ENCODE measurements around the gene GMEB2.

GMEB2 gene

DNA sequence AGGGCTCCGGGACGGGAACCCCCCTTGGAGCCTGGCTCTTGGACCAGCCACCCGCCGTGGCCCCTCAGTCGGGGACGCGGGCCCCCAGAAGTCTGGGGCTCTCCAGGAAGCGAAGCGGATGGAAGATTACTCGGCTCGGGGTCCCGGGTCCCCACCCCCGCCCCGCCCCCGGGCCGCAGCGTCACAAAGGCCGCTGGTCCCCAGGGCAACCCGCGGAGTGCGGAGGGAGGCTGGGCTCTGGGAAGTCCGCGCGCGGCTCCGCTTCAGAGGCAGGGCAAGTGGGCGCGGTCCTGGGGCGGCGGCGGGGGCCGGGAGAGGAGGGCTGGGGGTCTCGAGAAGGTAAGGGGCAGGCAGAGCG is 73.0 kb downstream of the GMEB2 start, which contains the start of gene FNDC11:
Gene FNDC11 (plus strand): TSS at position 227 of the 358 bp plus-strand sequence. CDS start 1,505 bp downstream, outside the sequence.
- Histone ChIP-seq H3K4me3 (ENCODE audit: low read length in 2 of 2) (peak within 1 kb of the TSS; percentile 50 to 77), H4K91ac (ENCODE audit: low read depth, low read length, poor library complexity) (peak within 1 kb of the TSS; percentile 53), H3K79me1 (ENCODE audit: low read depth, low read length) (peaks cover 2% of the 10 kb centered on the region), H2AFZ (ENCODE audit: low read length) (peak within 1 kb of the TSS; percentile 99), H3K23ac (ENCODE audit: low read depth, low read length, poor library complexity) (peak within 1 kb of the TSS; percentile 80), H2BK120ac (ENCODE audit: low read depth, low read length) (peak within 1 kb of the TSS; percentile 94), H3K4ac (ENCODE audit: low read length) (peak within 1 kb of the TSS; percentile 23), H3K4me2 (ENCODE audit: insufficient read depth, low read length, poor library complexity, severe bottlenecking) (peak within 1 kb of the TSS; percentile 83), H3K4me1 (ENCODE audit: control insufficient read depth in 2 of 2, insufficient read depth in 1 of 2, low read depth in 1 of 2, low read length in 2 of 2) (peaks cover 17 to 18% of the 10 kb centered on the region in 2 donors), H4K8ac (ENCODE audit: low read depth, low read length) (peak within 1 kb of the TSS; percentile 17), H2AK5ac (ENCODE audit: low read depth, low read length) (peak within 1 kb of the TSS; percentile 99), H2BK15ac (ENCODE audit: low read length) (peak within 1 kb of the TSS; percentile 100), H3K18ac (ENCODE audit: low read length) (peak within 1 kb of the TSS; percentile 99), H2BK12ac (ENCODE audit: low read length) (peak within 1 kb of the TSS; percentile 90), H3K27ac (replicated peaks; ENCODE audit: low read length) (no peak within 1 kb of the TSS), H3K9ac (ENCODE audit: low read depth, low read length, poor library complexity) (peak within 1 kb of the TSS; percentile 90), H3K27me3 (ENCODE audit: control insufficient read depth in 3 of 3, insufficient read depth in 3 of 3, low read depth in 1 of 3, low read length in 3 of 3) (peaks cover 0 to 5% (median 0%) of the 10 kb centered on the region in 3 experiments), H3K14ac (ENCODE audit: low read length) (peak within 1 kb of the TSS; percentile 94), H3K9me3 (replicated peaks in 1 of 2; ENCODE audit: control insufficient read depth in 2 of 2, insufficient read depth in 1 of 2, low read depth in 1 of 2, low read length in 2 of 2) (no peaks in the 10 kb centered on the region), H2BK5ac (ENCODE audit: low read length) (peak within 1 kb of the TSS; percentile 82), H3K36me3 (replicated peaks in 1 of 2; ENCODE audit: control insufficient read depth in 2 of 2, insufficient read depth in 2 of 2, low read length in 2 of 2) (no peaks in the 10 kb centered on the region)
- no CpG with 5 or more reads among the region's 34 CpGs for WGBS, 2 donors (ENCODE audit: extremely low coverage in 2 of 2, insufficient read length in 2 of 2, insufficient replicate concordance in 1 of 2)
- DNase-seq (ENCODE audit: low spot score), result peak; percentile 75

DNA sequence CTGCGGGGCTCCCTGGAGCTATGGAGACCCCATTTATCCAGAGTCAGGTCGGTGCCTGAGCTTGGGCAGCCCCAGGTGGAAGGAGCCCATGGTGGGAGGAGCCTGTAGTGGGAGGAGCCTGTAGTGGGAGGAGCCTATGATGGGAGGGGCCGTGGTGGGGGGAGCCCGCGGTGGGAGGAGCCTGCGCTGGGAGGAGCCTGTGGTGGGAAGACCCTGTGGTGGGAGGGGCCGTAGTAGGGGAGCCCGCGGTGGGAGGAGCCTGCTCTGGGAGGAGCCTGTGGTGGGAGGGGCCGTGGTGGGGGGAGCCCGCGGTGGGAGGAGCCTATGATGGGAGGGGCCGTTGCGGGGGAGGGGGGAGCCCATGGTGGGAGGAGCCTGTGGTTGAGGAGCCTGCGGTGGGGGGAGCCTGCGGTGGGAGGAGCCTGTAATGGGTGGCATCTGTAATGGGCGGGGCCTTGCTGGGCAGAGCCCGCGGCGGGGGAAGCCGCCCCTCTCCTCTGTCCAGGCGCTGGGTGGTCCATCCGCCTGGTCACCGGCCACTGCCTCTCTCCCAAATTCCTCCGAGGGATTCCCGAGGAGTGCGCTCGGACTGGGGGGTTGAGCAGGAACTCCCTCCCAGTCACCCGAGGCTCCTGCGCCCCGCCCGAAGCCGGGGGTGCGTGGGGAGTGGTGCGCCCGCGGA is 73.5 kb downstream of the GMEB2 start:
- peak overlapping the region; percentile 44 for H3K9ac ChIP-seq (ENCODE audit: low read depth, low read length, poor library complexity)
- H2AK5ac ChIP-seq (ENCODE audit: low read depth, low read length), result peak overlapping the region; percentile 99
- peak overlapping the region; percentile 100 for H2BK15ac ChIP-seq (ENCODE audit: low read length)
- no peak overlapping the region for H2BK12ac ChIP-seq (ENCODE audit: low read length)
- H2BK5ac ChIP-seq (ENCODE audit: low read length), result peak overlapping the region; percentile 76
- no peaks in the 10 kb centered on the region for H3K36me3 ChIP-seq (replicated peaks in 1 of 2; ENCODE audit: control insufficient read depth in 2 of 2, insufficient read depth in 2 of 2, low read length in 2 of 2)
- peaks cover 18 to 20% of the 10 kb centered on the region in 2 donors for H3K4me1 ChIP-seq (ENCODE audit: control insufficient read depth in 2 of 2, insufficient read depth in 1 of 2, low read depth in 1 of 2, low read length in 2 of 2)
- no CpG with 5 or more reads among the region's 37 CpGs for WGBS, 2 donors (ENCODE audit: extremely low coverage in 2 of 2, insufficient read length in 2 of 2, insufficient replicate concordance in 1 of 2)
- peak overlapping the region; percentile 55 for H3K23ac ChIP-seq (ENCODE audit: low read depth, low read length, poor library complexity)
- peaks cover 0 to 10% (median 0%) of the 10 kb centered on the region in 3 experiments for H3K27me3 ChIP-seq (ENCODE audit: control insufficient read depth in 3 of 3, insufficient read depth in 3 of 3, low read depth in 1 of 3, low read length in 3 of 3)
- peak; percentile 92 for DNase-seq (ENCODE audit: low spot score)
- peak overlapping the region; percentile 99 for H2AFZ ChIP-seq (ENCODE audit: low read length)
- H3K4me2 ChIP-seq (ENCODE audit: insufficient read depth, low read length, poor library complexity, severe bottlenecking), result peak overlapping the region; percentile 83
- no peak overlapping the region for H4K8ac ChIP-seq (ENCODE audit: low read depth, low read length)
- no peak overlapping the region for H4K91ac ChIP-seq (ENCODE audit: low read depth, low read length, poor library complexity)
- no peaks in the 10 kb centered on the region for H3K9me3 ChIP-seq (replicated peaks in 1 of 2; ENCODE audit: control insufficient read depth in 2 of 2, insufficient read depth in 1 of 2, low read depth in 1 of 2, low read length in 2 of 2)
- H3K14ac ChIP-seq (ENCODE audit: low read length), result peak overlapping the region; percentile 89
- H2BK120ac ChIP-seq (ENCODE audit: low read depth, low read length), result no peak overlapping the region
- H3K27ac ChIP-seq (replicated peaks; ENCODE audit: low read length), result no peak overlapping the region
- H3K18ac ChIP-seq (ENCODE audit: low read length), result peak overlapping the region; percentile 99
- no peak overlapping the region for H3K4ac ChIP-seq (ENCODE audit: low read length)
- H3K79me1 ChIP-seq (ENCODE audit: low read depth, low read length), result peaks cover 2% of the 10 kb centered on the region
- peak overlapping the region; percentile 50 to 77 for H3K4me3 ChIP-seq (ENCODE audit: low read length in 2 of 2)

DNA sequence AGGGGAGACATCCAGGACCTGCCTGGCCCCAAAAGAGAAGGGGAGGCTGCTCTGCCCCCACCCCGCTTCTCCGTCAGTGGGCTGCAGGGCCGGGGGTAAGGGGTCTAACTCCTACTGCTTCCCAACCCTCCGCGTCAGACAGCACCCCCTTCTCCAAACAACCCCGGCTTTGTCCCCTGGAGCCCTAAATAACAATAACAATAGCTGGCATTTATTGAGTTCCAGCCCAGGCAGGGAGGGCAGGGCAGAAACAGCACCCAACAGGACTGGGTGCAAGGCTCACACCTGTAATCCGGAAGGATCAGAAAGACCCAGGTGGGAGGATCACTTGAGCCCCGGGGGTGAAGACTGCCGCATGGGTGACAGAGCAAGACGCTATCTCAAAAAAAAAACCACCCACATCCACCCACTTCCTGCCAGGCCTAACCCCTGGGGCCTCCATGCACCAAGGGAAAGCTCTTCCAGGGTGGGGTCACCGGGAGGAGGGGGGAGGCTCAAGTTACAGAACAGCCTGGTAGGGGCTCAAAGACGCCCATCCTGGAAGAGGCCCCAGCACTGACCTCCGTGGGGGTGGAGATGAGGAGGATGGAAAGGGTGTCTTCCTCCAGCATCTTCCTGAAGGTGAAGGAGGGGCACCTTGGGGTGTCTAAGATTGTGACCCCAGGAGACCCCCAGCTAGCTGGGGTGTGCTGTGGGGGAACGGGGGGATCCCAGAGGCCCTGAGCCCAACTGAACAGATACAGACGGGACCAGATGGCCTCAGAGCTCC is 74.2 kb downstream of the GMEB2 start:
- peak overlapping the region; percentile 85 for H2BK15ac ChIP-seq (ENCODE audit: low read length)
- no peak overlapping the region for H3K27ac ChIP-seq (replicated peaks; ENCODE audit: low read length)
- H3K79me1 ChIP-seq (ENCODE audit: low read depth, low read length), result peaks cover 2% of the 10 kb centered on the region
- H2BK12ac ChIP-seq (ENCODE audit: low read length), result no peak overlapping the region
- peaks cover 18 to 20% of the 10 kb centered on the region in 2 donors for H3K4me1 ChIP-seq (ENCODE audit: control insufficient read depth in 2 of 2, insufficient read depth in 1 of 2, low read depth in 1 of 2, low read length in 2 of 2)
- peak overlapping the region; percentile 76 for H2BK5ac ChIP-seq (ENCODE audit: low read length)
- DNase-seq (ENCODE audit: low spot score), result no peak
- no peaks in the 10 kb centered on the region for H3K9me3 ChIP-seq (replicated peaks in 1 of 2; ENCODE audit: control insufficient read depth in 2 of 2, insufficient read depth in 1 of 2, low read depth in 1 of 2, low read length in 2 of 2)
- no peaks in the 10 kb centered on the region for H3K36me3 ChIP-seq (replicated peaks in 1 of 2; ENCODE audit: control insufficient read depth in 2 of 2, insufficient read depth in 2 of 2, low read length in 2 of 2)
- no CpG with 5 or more reads among the region's 15 CpGs for WGBS, 2 donors (ENCODE audit: extremely low coverage in 2 of 2, insufficient read length in 2 of 2, insufficient replicate concordance in 1 of 2)
- H3K4me2 ChIP-seq (ENCODE audit: insufficient read depth, low read length, poor library complexity, severe bottlenecking), result no peak overlapping the region
- H3K9ac ChIP-seq (ENCODE audit: low read depth, low read length, poor library complexity), result no peak overlapping the region
- no peak overlapping the region for H3K4ac ChIP-seq (ENCODE audit: low read length)
- no peak overlapping the region for H3K23ac ChIP-seq (ENCODE audit: low read depth, low read length, poor library complexity)
- peak overlapping the region; percentile 2 for H3K18ac ChIP-seq (ENCODE audit: low read length)
- H2AFZ ChIP-seq (ENCODE audit: low read length), result peak overlapping the region; percentile 10
- H4K91ac ChIP-seq (ENCODE audit: low read depth, low read length, poor library complexity), result no peak overlapping the region
- H3K4me3 ChIP-seq (ENCODE audit: low read length in 2 of 2), result no peak overlapping the region
- H2BK120ac ChIP-seq (ENCODE audit: low read depth, low read length), result no peak overlapping the region
- H4K8ac ChIP-seq (ENCODE audit: low read depth, low read length), result no peak overlapping the region
- H3K27me3 ChIP-seq (ENCODE audit: control insufficient read depth in 3 of 3, insufficient read depth in 3 of 3, low read depth in 1 of 3, low read length in 3 of 3), result peaks cover 0 to 17% (median 0%) of the 10 kb centered on the region in 3 experiments
- no peak overlapping the region for H3K14ac ChIP-seq (ENCODE audit: low read length)
- H2AK5ac ChIP-seq (ENCODE audit: low read depth, low read length), result no peak overlapping the region

DNA sequence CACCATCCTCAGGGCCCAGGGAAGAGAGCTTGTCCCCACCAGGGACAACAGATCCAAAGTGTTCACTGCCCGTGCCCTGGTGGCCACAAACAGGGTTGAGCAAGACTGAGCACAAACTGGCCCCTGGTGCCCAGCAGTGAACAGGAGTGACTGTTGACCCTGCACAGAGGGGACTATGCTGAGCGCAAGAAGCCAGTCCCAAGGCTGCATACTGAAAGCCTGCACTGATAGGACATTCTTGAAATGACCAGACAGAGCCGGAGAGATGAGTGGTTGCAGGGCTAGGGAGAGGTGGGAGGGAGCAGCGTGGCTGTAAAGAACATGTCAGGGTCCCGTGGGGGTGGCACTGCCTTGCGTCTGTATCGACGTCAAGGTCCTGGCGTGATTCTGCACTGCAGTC is 75.8 kb downstream of the GMEB2 start:
- peaks cover 9 to 12% of the 10 kb centered on the region in 2 donors for H3K4me1 ChIP-seq (ENCODE audit: control insufficient read depth in 2 of 2, insufficient read depth in 1 of 2, low read depth in 1 of 2, low read length in 2 of 2)
- no CpG with 5 or more reads among the region's 9 CpGs for WGBS, 2 donors (ENCODE audit: extremely low coverage in 2 of 2, insufficient read length in 2 of 2, insufficient replicate concordance in 1 of 2)
- H3K27ac ChIP-seq (replicated peaks; ENCODE audit: low read length), result no peak overlapping the region

More for the DNA sequence above, 75.8 kb downstream of the GMEB2 start:
- H3K9ac ChIP-seq (ENCODE audit: low read depth, low read length, poor library complexity), result peak overlapping the region; percentile 77
- H2BK120ac ChIP-seq (ENCODE audit: low read depth, low read length), result peak overlapping the region; percentile 93
- no peak overlapping the region for H3K18ac ChIP-seq (ENCODE audit: low read length)
- peaks cover 0 to 31% (median 1%) of the 10 kb centered on the region in 3 experiments for H3K27me3 ChIP-seq (ENCODE audit: control insufficient read depth in 3 of 3, insufficient read depth in 3 of 3, low read depth in 1 of 3, low read length in 3 of 3)
- no peak overlapping the region for H3K4me2 ChIP-seq (ENCODE audit: insufficient read depth, low read length, poor library complexity, severe bottlenecking)
- H3K4me3 ChIP-seq (ENCODE audit: low read length in 2 of 2), result no peak overlapping the region
- H2BK12ac ChIP-seq (ENCODE audit: low read length), result no peak overlapping the region
- H4K8ac ChIP-seq (ENCODE audit: low read depth, low read length), result no peak overlapping the region
- H3K36me3 ChIP-seq (replicated peaks in 1 of 2; ENCODE audit: control insufficient read depth in 2 of 2, insufficient read depth in 2 of 2, low read length in 2 of 2), result no peaks in the 10 kb centered on the region
- H3K9me3 ChIP-seq (replicated peaks in 1 of 2; ENCODE audit: control insufficient read depth in 2 of 2, insufficient read depth in 1 of 2, low read depth in 1 of 2, low read length in 2 of 2), result no peaks in the 10 kb centered on the region
- H2AFZ ChIP-seq (ENCODE audit: low read length), result peak overlapping the region; percentile 75
- no peak overlapping the region for H3K4ac ChIP-seq (ENCODE audit: low read length)
- no peak overlapping the region for H2BK5ac ChIP-seq (ENCODE audit: low read length)
- H2AK5ac ChIP-seq (ENCODE audit: low read depth, low read length), result no peak overlapping the region
- no peak overlapping the region for H3K14ac ChIP-seq (ENCODE audit: low read length)
- no peak overlapping the region for H2BK15ac ChIP-seq (ENCODE audit: low read length)
- no peak overlapping the region for H3K23ac ChIP-seq (ENCODE audit: low read depth, low read length, poor library complexity)
- no peak for DNase-seq (ENCODE audit: low spot score)
- peaks cover 2% of the 10 kb centered on the region for H3K79me1 ChIP-seq (ENCODE audit: low read depth, low read length)
- H4K91ac ChIP-seq (ENCODE audit: low read depth, low read length, poor library complexity), result no peak overlapping the region

Data from neuronal stem cell (in vitro differentiated cells).